Fibroblast of mammary gland (primary cell): ENCODE results near the gene RPS6KA4.

Experiments used
- DNase-seq: peaks from one replicate; pipeline ENCODE4 v3.0.0-alpha.2; 2010; ENCODE audit warnings: low read depth
- H3K4me3 ChIP-seq: 2 replicates; pipeline ENCODE4 v1.5.1; 2011; ENCODE audit warnings: low read depth, mild to moderate bottlenecking, low read length, moderate library complexity; ENCODE audit not compliant: control insufficient read depth
- TF ChIP-seq, protein P1 (sequence below): conservative IDR thresholded peaks from 2 replicates; pipeline ENCODE4 v1.5.1; 2011; ENCODE audit warnings: low read depth, low read length, inconsistent platforms; ENCODE audit not compliant: control insufficient read depth, insufficient read depth

RPS6KA4 gene

DNA sequence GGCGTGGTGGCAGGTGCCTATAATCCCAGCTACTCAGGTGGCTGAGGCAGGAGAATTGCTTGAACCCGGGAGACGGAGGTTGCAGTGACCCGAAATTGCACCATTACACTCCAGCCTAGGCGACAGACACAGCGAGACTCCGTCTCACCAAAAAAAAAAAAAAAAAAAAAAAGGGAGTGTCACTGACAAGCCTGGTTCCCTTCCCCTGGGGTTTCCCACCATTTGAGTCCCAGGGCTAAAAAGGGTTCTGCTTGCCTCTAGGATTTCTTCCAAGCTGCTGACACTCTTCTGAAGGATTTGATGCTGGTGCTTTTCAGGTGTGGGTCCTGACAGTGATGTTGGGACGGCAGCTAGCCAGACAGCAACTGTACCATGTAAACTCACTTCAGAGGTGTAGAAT, 20.2 kb upstream of the RPS6KA4 start:
- TF ChIP-seq, protein P1, sequence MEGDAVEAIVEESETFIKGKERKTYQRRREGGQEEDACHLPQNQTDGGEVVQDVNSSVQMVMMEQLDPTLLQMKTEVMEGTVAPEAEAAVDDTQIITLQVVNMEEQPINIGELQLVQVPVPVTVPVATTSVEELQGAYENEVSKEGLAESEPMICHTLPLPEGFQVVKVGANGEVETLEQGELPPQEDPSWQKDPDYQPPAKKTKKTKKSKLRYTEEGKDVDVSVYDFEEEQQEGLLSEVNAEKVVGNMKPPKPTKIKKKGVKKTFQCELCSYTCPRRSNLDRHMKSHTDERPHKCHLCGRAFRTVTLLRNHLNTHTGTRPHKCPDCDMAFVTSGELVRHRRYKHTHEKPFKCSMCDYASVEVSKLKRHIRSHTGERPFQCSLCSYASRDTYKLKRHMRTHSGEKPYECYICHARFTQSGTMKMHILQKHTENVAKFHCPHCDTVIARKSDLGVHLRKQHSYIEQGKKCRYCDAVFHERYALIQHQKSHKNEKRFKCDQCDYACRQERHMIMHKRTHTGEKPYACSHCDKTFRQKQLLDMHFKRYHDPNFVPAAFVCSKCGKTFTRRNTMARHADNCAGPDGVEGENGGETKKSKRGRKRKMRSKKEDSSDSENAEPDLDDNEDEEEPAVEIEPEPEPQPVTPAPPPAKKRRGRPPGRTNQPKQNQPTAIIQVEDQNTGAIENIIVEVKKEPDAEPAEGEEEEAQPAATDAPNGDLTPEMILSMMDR, result no peak
- DNase-seq, result no peak
- H3K4me3 ChIP-seq, result no peak overlapping the region

DNA sequence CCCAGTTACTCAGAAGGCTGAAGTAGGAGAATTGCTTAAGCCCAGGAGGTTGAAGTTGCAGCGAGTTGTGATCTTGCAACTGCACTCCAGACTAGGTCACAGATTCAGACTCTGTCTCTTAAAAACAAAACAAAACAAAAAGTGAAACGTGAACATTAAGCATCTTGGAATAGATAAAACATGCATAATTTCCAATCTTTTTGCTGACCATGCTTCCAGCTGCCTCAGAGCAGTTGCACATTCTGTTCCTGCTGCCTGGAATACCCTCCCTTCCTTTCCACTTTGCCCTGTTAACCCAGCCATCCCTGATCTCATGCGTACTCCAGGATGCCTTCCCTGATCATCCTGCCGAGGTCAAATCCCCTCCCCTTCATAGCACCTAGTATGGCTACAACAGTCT, 19.7 kb upstream of the RPS6KA4 start:
- TF ChIP-seq, protein P1, result no peak
- no peak overlapping the region for H3K4me3 ChIP-seq
- DNase-seq, result no peak

DNA sequence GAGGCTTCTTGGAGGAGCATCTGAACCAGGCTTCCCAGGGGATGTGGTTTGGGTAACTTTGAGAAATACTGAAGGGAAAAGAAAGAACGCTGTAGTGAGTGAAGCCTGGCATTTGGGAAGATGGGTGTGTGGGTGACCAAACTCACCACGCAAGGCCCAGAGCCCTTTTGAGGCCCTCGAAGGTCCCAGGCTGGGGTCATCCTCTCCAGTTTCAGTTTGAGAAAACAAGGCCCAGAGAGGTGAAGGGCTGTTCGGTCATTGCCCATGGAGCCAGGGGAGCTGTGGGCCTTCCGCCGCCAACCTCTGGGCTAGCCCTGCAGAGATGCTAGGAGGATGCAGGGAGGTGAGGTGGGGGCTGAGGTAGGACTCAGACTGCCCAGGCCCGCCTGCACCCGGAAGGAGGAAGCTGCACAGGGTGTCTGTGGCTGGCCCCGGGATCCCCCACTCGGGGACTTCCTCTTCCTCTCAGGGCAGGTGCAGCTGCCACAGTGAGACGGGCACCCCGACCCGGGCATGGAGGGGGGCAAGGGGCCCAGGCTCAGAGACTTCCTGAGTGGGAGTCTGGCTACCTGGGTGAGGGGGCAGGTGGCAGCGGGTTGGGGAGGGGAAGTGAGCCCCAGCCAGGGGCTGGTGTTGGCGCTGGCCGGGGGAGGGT, 19.1 kb upstream of the RPS6KA4 start, which contains the start of gene CCDC88B:
TSS of gene CCDC88B (plus strand) at position 451 of the 655 bp plus-strand sequence. CDS start at position 514, 63 bp downstream.
- TF ChIP-seq, protein P1, result no peak
- no peak for DNase-seq
- H3K4me3 ChIP-seq, result no peak within 1 kb of the TSS

DNA sequence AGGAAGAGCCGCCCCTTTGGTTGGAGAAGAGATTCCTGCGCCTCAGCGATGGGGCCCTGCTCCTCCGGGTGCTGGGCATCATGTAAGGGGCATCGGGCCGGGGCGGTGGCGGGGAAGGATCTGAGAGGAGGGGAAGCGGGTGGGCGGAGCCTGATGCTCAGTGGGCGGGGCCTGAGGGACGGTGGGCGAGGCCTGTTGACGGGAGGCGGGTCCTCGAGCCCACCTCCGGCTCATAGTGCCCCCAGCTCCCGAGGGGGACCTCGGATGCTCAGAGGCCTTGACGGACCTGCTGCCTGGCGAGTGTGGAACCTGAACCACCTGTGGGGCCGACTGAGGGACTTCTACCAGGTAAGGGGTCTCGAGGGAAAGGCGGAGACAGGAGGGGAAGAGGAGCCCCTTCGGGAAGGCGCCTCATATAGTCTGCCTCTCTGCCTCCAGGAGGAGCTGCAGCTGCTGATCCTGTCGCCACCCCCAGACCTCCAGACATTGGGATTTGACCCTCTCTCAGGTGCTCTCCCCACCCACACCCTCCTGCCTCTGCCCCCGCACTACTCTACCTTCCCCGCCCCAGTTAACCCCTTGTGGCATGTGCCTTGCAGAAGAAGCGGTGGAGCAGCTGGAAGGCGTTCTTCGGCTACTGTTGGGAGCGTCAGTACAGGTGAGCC, 18.2 kb upstream of the RPS6KA4 start:
- H3K4me3 ChIP-seq, result no peak overlapping the region
- DNase-seq, result no peak
- TF ChIP-seq, protein P1, result no peak

DNA sequence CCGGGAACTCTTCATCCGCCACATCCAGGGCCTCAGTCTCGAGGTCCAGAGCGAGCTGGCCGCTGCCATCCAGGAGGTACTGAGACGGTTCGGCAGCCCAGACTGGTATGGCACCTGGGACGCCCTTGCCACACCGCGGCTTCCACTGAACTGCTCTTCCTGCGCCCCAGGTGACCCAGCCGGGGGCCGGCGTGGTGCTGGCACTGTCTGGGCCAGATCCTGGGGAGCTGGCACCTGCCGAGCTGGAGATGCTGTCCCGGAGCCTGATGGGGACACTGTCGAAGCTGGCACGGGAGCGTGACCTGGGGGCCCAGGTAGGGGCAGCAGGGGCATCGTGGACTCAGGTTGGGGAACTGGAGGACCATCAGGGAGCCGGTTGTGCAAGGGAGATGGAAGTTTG, 17.5 kb upstream of the RPS6KA4 start:
- no peak for DNase-seq
- H3K4me3 ChIP-seq, result no peak overlapping the region
- TF ChIP-seq, protein P1, result no peak

DNA sequence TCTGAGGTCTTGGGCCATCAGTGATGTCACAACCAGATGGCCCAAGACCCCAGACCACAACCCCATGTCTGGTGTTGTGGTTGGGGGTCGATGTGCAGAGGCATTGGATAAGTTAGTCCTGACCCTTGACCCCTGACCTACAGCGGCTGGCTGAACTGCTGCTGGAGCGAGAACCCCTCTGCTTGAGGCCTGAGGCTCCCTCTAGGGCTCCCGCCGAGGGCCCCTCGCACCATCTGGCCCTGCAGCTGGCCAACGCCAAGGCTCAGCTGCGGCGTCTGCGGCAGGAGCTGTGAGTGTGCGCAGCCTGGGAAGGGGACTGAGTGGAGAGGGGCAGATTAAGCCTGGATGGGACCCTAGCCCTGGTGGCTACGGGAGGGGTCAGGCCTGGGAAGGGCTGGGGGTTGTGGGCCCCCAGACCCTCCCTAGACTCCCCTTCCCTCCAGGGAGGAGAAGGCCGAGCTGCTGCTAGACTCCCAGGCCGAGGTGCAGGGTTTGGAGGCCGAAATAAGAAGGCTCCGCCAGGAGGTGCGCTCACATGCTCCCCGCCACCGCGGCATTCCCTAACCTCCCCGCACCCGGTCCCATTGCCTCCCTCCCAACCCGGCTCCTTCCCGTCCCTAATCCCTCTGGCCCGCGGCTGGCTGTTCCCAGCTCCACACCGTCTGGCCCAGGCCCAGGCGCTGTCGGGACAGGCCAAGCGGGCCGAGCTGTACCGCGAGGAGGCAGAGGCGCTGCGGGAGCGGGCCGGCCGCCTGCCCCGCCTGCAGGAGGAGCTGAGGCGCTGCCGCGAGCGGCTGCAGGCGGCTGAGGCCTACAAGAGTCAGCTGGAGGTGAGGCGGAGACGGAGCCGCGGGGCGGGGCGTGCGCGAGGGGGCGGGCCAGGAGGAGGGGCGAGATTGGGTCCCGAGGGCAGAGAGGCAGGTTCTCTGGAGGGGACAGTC, 16.8 kb upstream of the RPS6KA4 start:
- TF ChIP-seq, protein P1, result no peak
- DNase-seq, result peak; percentile 80
- H3K4me3 ChIP-seq, result peak overlapping the region; percentile 27
